Globus pallidus (tissue), 1 donor: ENCODE measurements around the gene GUK1.
A peak's percentile ranks its signal among the peaks of the same experiment; 100 is the strongest.
"Not testable (repeated sequence)": the region's sequence is repeated elsewhere in the genome, so short reads cannot be mapped to it uniquely, and the experiment has no call there.

Source experiments
- DNase-seq: peaks from one replicate; pipeline ENCODE4 v3.0.0-alpha.2; 2015; ENCODE audit warnings: low spot score

GUK1 gene

DNA sequence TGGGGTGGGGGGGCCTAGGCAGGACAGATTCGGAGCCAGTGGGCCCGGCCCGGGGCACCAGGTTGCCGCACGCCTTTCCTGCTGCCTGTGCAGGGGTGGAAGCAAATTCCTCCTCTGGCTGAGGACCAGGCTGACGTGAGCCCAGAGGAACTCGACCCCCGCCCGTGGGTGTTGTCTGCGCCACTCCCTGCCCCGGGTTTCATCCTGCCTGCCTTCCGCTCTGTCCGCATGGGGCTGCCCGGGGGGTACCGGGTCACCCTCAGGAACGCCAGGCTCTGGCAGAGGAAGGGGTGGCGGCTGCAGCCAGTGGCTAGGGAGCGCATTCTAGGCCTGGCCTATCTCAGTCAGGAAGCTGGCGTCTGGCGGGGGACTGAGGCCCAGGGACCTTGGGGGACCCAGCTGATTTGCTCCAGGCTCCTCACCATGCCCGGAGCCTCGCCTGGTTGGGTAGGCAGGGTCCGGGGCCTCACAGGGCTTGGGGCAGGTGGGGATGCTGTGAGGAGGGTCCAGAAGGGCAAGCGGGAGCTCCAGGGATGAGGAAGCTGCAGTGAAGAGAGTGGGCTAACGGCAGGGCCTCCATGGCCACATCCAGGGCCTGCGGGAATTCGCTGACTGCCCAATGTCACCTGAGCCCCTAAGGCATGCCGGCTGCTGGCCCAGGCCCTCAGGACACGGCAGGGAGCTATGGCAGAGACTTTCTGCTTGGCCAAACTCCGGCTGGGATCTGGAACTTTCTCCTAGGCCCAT, 23.1 kb downstream of the GUK1 start:
- no peak for DNase-seq

DNA sequence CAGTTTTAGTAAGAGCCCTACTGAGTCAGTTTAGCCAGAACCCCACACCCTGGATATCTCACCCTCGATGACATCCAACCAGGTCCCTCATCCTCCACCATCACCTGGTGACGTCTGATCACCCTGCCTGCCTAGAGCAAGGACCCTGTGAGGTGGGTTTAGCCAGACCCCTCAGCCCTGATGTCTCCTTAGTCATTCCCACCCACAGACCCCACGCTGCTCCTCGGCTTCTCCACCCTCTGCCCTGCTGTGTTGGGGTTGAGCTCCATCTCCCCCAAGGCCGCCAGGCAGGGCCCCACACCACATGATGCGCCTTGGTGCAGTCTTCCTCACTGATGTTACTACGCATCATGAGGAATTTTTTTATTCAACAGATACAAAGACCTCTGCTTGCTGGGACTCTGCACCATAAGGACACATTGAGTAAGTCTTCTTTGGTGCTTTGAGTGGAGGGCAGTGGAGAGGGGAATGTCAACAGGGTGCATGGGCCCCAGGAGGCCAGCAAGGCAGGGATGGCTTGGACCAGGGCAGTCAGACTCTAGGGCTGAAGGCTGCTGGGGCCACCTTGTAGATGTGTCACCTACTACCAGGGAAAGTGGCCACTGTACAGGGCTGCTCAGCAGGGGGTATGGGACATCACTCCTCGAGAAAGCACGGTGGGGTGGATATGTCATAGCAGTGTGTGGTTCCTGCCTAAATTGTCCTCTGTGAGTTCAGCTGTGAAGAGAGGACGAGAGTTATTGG, 23.9 kb downstream of the GUK1 start:
- DNase-seq = no peak

GRCh38 chr1:228164561-228165371, 24.7 kb downstream of the GUK1 start:
- DNase-seq = no peak

DNA sequence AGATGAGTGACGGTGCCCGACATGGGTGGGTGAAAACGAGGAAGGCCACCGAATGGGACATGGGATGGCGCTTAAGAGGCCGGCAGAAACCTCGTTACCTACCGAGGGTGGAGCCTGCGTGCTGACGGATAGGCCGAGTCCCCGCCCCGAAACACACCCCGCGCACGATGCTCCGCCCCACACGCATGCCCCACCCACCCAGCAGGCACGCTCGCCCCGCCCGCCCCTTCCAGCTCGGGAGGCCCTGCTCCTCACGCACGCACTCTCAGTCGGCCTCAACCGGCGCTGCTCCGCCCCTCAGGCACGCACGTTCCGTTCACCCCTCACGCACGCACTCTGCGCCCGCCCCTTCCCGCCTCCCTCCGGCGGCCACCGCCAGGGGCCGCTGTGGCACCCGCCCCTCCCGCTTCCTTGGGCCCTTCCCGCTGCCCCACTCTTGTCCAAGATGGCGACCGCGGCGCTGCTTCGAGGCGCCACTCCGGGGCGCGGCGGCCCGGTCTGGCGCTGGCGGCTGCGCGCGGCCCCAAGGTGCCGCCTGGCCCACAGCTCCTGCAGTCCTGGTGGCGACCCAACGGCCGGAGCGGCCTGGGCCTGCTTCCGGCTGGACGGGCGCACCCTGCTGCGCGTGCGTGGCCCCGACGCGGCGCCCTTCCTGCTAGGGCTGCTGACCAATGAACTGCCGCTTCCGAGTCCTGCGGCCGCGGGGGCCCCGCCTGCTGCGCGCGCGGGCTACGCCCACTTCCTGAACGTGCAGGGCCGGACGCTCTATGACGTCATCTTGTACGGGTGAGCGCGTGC, 25.5 kb downstream of the GUK1 start, which contains the start of gene IBA57:
IBA57 (plus strand) TSS at position 433 of the 798 bp plus-strand sequence; CDS start at position 446, 13 bp downstream.
- peak; percentile 99 for DNase-seq

DNA sequence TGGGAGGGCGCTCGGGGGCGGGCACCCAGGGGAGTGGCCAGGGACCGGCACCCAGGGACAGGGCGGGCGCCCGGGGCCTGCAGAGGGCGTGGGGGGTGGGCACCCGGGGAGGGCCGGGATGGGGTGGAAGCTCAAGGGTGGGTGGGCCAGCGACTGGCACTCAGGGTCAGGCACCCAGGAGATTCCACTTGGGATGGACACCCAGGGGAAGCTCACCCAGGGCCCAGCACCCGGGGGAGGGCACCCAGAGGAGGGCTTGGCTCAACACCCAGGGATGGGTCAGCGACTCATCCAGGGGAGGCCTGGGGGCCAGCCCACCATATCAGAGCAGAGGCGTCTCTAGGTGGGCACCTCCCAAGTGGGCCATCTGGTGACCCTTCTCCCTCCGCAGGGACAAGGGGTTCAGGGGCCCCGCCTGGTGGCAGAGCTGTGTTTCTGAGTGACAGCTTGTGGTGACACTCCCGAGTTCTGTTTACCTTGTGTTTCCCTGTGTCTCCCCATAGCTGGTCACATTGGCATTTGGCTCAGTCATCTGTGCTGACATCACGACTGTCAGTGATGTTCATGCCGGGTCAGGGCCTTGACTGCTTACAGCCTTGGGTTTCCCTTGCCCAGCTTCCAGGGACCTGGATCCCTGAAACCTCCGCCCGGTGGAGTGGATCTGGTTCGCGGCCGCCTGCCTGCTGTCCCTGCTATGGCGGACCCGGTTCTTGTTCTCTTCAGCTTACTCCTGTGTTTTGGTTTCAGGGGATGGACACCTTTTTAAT, 26.3 kb downstream of the GUK1 start:
- DNase-seq = peak; percentile 81

DNA sequence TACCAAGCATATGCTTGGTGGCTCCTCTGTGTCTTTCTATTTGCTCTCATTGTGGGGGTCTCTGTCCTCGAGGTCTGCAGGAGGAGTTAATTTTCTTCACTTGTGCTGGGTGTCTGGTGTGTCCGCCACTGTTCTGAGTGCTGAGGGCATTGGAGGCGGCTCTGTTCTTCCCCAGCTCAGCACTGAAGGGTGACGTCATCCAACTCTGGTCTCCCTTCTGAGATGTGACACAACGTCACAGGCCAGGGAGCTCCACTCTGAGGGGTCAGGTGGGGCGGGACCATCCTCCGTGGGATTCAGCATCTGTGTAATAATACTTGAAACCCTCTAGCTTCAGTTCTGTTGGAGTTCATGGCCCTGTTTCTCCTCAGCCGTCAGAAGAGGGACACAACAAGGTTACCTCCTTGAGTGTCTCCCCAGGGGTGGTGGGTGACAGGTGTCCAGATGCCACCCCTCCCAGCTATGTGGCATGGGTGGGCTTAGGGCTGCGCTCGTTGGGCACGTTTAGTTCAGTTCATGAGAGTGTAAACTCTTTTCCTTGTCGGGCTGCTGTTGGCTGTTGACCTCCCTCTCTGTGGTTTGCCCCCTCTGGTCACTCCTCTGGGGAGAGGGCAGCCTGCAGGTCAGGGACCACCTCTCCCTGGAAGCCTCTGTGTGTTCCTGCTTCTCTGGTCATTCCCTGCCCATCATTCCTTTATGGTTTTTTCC, 28.6 kb downstream of the GUK1 start:
- no peak for DNase-seq

- no peak for DNase-seq
These were observed 29.3 kb downstream of the GUK1 start for GRCh38 chr1:228169345-228169744.

GRCh38 chr1:228170666-228171065, 30.6 kb downstream of the GUK1 start:
- DNase-seq = no peak

GRCh38 chr1:228171221-228171891, 31.3 kb downstream of the GUK1 start:
- DNase-seq = no peak

GRCh38 chr1:228172591-228173527, 32.8 kb downstream of the GUK1 start:
- DNase-seq = no peak

GRCh38 chr1:228173528-228174481, 33.7 kb downstream of the GUK1 start:
- not testable (repeated sequence) for DNase-seq

GRCh38 chr1:228174482-228175315, 34.6 kb downstream of the GUK1 start:
- DNase-seq = no peak

DNA sequence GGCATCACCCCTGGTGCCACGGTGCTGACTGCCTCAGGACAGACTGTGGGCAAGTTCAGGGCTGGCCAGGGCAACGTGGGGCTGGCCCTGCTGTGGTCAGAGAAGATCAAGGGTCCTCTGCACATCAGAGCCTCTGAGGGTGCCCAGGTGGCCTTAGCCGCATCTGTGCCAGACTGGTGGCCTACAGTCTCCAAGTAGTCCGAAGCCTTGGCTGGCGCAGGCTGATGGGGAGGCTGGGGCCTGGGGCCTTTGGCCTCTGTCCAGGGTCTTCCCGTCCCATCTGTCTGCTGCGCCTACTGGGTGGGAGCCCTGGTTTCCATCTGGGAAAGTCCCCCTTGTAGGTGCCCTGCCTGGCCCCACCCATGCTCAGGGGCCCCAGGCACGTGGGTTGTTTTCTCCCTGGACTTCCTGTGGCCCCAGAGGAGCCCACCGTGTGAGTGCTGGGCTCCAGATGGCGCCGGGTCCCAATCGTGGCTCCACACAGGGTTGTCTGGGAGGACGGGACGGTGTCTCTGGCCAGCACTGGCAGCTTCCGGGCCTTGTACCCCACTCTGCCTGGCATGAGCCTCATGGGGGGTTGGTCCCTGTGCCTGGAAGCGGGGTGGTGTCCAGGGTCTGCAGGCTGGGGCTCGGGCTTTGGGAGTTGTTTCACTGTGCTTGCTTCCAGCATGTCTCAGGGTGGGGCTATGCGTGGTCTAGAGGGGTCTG, 35.4 kb downstream of the GUK1 start:
- DNase-seq = no peak

DNA sequence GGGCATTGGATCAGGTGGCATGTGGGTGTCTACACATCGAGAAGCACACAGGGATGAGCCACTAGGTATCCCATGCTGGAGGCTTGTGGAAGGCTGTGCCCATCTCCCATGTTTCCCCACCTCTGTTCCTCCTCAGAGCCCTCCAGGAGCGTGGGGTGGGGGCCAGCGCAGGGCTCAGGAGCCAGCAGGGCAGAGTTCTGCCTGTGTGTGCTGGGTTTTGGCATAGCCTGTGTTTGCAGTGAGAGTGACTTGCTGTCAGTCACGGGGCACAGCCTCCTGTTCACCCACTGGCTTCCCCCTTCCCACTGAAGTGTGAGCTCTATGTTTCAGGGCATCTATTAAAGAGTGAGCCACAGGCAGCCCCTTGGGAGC, 35.9 kb downstream of the GUK1 start:
- DNase-seq = no peak

DNA sequence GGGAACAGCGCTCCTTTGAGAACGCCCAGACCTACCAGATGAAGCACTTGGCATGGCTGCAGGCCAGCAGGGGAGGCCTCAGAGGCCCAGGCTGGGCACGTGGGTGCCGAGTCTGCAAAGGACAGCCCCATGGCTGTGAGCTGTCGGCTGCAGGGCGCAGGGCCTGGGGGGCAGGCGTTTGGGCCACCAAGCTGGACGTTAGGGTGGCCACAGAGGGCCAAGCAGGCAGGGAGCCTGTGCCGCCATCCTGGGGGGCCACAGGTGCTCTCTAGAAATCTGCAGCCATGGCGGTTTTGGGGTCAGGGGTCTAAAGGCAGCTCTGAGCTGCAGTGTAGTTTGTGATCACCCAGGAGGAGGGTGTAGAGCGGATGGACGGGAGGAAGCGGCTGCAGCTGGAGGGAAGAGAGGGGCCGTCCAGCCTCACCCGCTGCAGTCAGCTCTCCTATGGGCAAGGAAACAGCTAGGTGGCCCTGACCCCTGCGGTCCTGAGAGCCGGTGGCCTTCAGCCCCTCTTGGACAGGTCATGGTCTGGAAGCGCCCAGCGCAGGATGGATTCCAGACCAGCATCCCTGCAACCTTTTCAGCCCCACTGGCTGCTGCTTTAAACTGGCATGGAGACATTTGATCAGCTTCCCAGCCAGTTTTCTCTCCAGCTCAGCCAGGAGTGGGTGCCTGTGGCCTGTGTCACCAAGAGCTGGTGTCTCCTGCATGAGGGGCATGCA, 36.5 kb downstream of the GUK1 start:
- no peak for DNase-seq
